Midbrain (tissue), 1 donor: Measurements from ENCODE around the gene PDE6G.

Source experiments
- DNase-seq: peaks from one replicate; lab custom pipeline; 2025; lab: John Stamatoyannopoulos, UW

The PDE6G gene

GRCh38 chr17:81662002-81662401 is 5.7 kb upstream of the PDE6G start:
- no peak for DNase-seq

GRCh38 chr17:81660441-81660840 is 4.1 kb upstream of the PDE6G start:
- no peak for DNase-seq

- no peak for DNase-seq
Observed at GRCh38 chr17:81659038-81659437, 2.7 kb upstream of the PDE6G start.

DNA sequence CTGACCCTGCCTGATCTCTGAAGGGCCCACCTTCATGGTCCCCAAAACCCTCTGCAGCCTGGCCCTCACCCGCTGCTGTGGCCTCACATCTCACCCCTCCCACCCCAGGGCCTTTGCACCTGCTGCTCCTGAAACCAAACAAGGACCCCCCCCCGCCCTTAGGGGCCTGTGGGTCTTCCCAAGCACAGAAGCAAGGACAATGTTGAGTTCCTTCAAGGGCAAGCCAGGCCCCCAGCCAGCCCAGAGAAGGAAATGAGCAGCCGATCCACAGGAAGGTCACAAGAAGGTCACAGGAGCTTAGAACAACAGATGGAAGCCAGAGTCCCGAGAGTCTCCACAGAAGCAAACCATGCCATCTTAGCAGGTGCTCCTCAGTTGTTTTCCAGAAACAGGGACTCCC is 493 bp upstream of the PDE6G start:
- no peak for DNase-seq

DNA sequence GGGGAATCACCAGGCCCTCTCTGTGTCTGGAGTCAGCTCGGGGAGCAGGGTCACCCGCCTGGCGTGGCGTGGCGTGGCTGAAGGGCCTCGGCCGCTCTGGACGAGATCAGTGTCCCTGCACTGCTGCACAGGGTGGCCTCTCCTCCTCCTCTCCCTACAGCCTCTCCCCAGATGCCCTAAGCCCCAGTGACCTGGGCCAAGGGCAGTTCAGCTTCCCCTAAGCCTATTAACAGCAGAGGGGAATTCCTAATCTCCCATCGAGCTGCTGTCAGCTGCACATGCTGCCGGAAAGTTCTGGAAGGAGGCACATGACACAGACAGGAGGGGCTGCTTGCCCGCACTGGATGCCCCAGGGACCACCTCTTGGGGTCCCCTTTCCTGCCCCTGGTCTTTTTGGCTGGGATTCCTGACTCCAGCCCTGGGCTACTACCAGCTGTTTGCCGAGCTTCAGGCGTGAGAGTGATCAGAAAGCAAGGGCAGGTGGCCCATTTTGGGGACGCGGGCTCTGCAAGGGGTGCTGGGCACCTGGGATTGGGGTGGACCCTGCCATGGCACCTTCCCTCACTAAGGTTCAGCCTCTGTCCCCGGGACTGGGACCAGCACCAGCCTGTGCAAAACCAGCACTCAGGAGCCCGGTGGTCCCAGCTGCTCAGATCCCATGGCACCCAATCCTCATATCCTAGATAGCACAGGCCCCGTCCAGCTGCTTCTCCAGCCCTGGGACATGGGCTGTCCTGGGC is 794 bp downstream of the PDE6G start:
- DNase-seq, result no peak

DNA sequence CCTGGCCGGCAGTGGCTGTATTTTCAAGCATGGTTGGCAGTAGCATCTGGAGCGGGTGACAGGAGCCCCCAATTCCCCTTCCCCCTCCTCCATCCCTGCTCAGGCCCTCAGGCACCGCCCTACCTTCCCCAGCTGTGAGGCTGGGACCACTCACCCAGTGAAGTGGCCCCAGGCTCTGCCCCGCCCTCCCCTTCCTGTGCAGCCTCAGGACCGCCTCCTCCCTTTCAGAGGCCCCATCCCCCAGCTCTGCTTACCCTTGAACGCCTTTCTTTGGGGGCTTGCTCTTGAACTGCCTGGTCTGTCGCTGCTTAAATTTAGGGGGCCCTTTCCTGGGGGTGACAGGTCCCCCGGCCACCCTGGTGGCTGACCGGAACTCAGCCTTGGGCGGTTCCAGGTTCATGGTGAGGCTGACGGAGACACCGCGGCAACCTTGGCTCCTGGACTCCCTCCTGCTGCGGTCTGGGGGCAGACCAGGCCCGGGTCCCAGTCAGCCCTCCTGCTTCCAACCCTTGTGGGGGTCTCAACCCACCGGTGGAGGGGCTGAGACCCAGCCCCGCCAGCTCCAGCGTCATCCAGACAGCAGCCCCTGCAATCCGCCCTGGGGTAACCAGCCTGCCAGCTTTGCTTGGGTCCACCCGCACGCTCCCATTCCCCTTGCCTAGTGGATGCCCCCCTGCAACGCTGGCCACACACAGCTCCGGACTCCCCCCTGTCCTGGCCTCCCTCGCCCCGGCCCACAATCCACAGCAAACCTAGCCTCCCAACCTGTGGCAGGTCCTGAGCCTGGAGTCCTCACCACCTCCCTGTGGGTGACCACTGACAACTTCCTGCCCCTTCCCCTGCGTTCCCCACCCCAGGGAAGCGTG is 3.2 kb downstream of the PDE6G start:
- no peak for DNase-seq

DNA sequence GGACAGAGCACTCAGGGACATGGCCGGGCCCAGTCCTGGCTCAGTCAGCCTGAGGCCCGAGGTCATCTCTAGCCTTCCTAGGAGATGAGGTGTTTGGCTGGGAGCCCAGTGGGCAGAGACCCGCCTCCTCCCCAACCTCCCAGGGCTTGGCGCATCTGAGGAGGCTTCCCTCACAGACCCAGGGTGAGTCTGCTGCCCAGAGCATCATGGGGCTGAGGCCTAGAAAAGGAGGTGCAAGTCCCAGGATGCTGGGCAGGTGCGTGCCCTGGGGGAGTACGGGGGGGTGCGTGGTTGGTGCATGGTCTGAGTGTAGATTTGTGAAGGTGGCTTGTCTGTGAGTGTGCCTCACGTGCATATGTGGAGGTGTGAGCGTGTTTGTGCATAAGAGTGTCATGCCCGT is 4.7 kb downstream of the PDE6G start:
- DNase-seq, result no peak

DNA sequence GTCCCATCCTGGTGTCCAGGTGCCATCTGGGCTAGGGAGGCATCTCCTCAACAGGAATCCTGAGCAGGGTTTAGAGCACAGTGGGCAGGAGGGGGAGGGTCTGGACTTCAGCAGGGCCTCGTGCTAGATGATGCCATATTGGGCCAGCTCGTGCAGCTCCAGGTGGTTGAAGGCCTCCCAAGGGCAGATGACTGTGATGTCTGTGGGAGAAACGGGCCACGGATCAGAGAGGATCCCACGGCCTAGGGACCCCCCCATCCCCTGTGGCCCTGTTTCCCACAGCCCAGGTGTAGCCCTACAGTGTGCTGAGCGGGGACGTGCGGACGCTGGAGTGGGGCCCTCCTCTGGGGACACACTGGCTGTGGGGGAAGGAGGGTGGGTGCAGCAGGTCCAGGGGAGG is 5.4 kb downstream of the PDE6G start:
- DNase-seq, result no peak

- DNase-seq, result no peak
Observed at GRCh38 chr17:81648707-81649085, 7.6 kb downstream of the PDE6G start.

- DNase-seq, result no peak
Observed at GRCh38 chr17:81648013-81648706, 8.2 kb downstream of the PDE6G start.

DNA sequence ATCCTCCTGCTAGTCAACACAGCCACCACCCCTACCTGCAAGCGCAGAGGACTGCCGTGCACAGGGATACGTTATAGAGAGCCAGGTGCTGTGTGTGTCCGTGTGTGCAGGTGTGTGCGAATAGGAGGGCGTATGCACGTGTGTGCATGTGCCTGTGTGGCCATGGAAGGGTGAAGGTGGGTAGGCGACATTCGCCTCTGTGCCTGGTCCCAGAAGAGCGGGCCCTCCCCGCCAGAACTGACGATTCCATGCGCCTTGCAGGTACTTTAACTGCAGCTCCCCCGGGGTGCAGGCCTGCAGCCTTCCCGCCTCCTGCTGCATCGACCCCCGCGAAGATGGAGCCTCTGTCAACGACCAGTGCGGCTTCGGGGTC is 8.7 kb downstream of the PDE6G start:
- DNase-seq, result no peak

DNA sequence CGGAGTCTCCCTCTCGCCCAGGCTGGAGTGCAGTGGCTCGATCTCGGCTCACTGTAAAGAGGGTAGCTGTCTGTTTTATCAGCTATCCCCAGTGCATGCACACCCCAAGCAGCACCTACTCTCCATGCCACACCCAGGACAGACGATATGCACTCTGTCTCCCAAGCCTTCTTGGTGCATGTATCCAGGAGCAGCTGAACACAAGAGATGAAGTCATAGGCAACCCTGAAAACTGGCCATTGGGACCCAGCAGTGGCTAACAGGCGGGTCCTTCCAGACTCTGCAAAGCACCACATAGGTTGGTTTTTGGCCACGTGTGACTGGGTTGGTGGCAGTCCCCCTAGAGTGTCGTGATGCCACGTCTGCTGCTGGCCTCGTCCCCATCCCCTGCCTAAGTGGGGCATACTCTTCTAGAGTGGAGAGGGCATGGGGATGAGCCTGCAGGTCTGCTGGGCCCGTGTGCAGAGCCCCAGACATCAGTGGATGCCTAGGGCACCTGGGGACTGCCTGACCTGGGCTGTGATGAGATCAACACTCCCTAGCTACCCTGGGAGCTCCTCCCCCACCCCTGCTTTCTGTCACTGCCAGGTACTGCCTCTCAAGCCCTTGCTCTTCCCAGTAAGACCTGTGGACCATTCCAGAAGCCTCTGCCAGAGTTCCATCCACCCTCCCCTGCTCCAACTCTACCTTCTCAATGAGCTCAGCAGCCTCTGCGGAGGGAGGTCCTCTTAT is 9.3 kb downstream of the PDE6G start:
- no peak for DNase-seq

DNA sequence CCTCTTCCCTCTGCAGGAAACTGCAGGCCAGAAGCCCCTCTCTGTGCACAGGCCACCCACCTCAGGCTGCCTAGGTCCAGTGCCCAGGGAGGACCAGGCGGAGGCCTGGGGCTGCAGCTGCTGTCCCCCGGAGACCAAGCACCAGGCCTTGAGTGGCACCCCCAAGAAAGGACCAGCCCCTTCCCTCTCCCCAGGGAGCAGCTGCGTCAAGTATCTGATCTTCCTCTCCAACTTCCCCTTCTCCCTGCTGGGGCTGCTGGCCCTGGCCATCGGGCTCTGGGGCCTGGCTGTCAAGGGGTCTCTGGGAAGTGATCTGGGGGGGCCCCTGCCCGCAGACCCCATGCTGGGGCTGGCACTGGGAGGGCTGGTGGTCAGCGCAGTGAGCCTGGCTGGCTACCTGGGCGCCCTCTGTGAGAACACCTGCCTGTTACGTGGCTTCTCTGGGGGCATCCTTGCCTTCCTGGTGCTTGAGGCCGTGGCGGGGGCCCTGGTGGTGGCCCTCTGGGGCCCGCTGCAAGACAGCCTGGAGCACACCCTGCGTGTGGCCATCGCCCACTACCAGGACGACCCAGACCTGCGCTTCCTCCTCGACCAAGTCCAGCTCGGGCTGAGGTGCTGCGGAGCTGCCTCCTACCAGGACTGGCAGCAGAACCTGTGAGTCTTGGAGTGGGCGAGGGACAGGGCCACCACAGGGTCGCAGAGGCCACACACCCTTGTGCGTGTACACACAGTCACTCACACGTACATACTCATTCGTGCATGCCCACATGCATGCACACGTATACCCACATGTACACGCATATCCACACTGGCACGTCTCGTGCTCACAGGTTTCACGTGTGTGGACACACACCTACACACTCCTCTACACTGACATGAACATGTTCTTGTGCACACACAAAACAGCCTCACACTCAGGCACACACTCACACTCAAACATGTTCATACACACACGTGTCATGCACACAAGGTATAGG is 11.1 kb downstream of the PDE6G start:
- no peak for DNase-seq

- DNase-seq, result no peak
Observed at GRCh38 chr17:81644496-81644895, 11.8 kb downstream of the PDE6G start.

GRCh38 chr17:81641825-81642489 is 14.4 kb downstream of the PDE6G start:
- no peak for DNase-seq

- DNase-seq, result no peak
Observed at GRCh38 chr17:81640011-81640410, 16.3 kb downstream of the PDE6G start.

DNA sequence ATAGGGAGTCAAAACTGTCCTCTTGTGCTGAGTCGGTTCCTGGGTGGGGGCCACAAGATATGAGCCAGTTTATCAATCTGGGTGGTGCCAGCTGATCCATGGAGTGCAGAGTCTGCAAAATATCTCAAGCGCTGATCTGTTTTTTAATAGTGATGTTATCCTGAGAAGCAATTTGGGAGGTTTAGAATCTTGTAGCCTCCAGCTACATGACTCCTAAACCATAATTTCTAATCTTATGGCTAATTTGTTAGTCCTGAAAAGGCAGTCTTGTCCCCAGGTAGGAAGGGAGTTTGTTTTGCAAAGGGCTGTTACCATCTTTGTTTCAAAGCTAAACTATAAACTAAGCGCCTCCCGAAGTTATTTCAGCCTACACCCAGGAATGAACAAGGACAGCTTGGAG is 17.7 kb downstream of the PDE6G start:
- DNase-seq, result no peak

DNA sequence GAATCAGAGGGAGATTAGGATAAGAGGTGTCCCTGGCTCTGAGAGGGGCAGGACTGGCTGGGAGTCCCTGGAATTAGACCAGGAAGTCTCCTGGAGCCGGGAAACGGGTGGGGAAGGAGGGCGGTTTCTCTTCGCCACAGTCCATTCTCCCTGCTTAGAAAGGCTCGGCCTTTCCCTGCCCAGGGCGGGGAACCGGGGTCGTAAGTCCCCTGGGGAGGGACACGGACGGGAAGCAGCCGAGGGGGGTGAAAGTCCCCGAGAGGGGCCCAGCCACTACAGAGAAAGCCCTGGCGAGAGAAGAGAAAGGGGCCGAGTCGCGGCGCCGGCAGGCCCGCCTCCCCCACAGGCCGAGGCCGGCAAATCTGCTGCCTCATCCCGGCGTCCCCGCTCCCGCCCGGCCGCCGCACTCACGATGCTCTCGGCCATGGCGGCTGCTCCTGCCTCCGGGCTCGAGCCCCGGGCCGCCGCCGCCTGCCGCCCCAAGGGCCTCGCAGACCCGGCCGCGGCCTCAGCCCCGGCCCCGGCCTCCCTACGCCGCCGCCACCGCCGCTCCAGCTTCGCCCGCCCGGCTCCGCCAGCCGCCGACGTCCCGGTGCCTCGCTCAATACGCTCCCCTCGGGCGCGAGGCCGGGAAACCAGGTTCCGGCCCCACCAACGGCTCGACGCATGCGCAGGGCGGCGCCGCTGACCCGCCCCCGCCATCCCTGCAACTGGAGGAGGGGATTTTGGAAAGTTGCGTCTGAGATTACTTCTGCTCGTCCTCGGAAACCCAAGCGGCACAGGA is 19.6 kb downstream of the PDE6G start, which contains the start of the genes NPLOC4 and TSPAN10:
Gene NPLOC4 (minus strand): TSS at position 608 of the 784 bp plus-strand sequence. CDS start 182 bp downstream, at position 426.
Gene TSPAN10 (plus strand): TSS at position 692 of the 784 bp plus-strand sequence. CDS start 5,217 bp downstream, outside the sequence.
- DNase-seq, result peak; percentile 88

DNA sequence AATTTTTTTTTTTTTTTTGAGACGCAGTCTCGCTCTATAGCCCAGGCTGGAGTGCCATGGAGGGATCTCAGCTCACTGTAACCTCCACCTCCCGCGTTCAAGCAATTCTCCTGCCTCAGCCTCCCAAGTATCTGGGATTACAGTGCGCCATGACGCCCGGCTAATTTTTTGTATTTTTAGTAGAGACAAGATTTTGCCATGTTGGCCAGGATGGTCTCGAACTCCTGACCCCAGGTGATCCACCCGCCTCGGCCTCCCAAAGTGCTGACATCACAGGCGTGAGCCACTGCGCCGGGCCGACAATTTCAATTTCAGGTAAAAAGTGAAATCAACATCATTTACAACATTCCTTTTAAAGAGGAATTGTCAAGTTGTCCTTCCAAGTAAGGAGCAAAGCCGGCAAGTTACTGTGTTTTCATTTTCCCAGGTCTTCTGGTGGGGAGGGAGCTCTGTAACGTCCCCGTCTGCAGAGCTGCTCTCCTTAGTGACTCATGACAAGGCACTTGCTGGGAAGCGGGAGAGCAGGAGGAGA is 20.3 kb downstream of the PDE6G start:
- DNase-seq, result no peak
